GM21447 (cell line): Measurements from ENCODE around the gene SESTD1.
A peak's percentile ranks its signal among the peaks of the same experiment; 100 is the strongest.
"Not testable (repeated sequence)": the region's sequence is repeated elsewhere in the genome, so short reads cannot be mapped to it uniquely, and the experiment has no call there.

Experiments used
- ATAC-seq: cut with Tn5 transposase; IDR thresholded peaks from one replicate; pipeline ENCODE4 v1.9.1; 2021; ENCODE audit not compliant: unreplicated experiment

Gene SESTD1

GRCh38 chr2:179124282-179124681 is 140.3 kb downstream of the SESTD1 start:
- no peak for ATAC-seq

- no peak for ATAC-seq
These were observed 141.4 kb downstream of the SESTD1 start for GRCh38 chr2:179123272-179123662.

GRCh38 chr2:179107737-179108136 is 156.9 kb downstream of the SESTD1 start:
- ATAC-seq, result peak; percentile 57

- peak; percentile 81 for ATAC-seq
These were observed 157.8 kb downstream of the SESTD1 start for GRCh38 chr2:179106676-179107428.

GRCh38 chr2:179106342-179106675 is 158.3 kb downstream of the SESTD1 start:
- ATAC-seq, result no peak

- ATAC-seq, result no peak
These were observed 159.9 kb downstream of the SESTD1 start for GRCh38 chr2:179104736-179105135.

- ATAC-seq, result no peak
These were observed 166.4 kb downstream of the SESTD1 start for GRCh38 chr2:179098080-179098689.

- no peak for ATAC-seq
These were observed 167.5 kb downstream of the SESTD1 start for GRCh38 chr2:179097131-179097530.

- peak; percentile 98 for ATAC-seq
These were observed 168.5 kb downstream of the SESTD1 start for GRCh38 chr2:179096090-179096489.

GRCh38 chr2:179092912-179093311 is 171.7 kb downstream of the SESTD1 start:
- not testable (repeated sequence) for ATAC-seq

- ATAC-seq, result no peak
These were observed 181.9 kb downstream of the SESTD1 start for GRCh38 chr2:179082697-179083096.

GRCh38 chr2:179081954-179082353 is 182.7 kb downstream of the SESTD1 start:
- no peak for ATAC-seq

GRCh38 chr2:179072527-179072926 is 192.1 kb downstream of the SESTD1 start:
- no peak for ATAC-seq

GRCh38 chr2:179071810-179072355 is 192.7 kb downstream of the SESTD1 start:
- no peak for ATAC-seq

GRCh38 chr2:179070895-179071294 is 193.7 kb downstream of the SESTD1 start:
- no peak for ATAC-seq

GRCh38 chr2:179069685-179070084 is 194.9 kb downstream of the SESTD1 start:
- ATAC-seq, result no peak

- ATAC-seq, result no peak
These were observed 195.5 kb downstream of the SESTD1 start for GRCh38 chr2:179068991-179069643.

- ATAC-seq, result peak; percentile 79
These were observed 205.5 kb downstream of the SESTD1 start for GRCh38 chr2:179059026-179059700.

GRCh38 chr2:179057737-179058136 is 206.9 kb downstream of the SESTD1 start:
- no peak for ATAC-seq

- ATAC-seq, result not testable (repeated sequence)
These were observed 211.1 kb downstream of the SESTD1 start for GRCh38 chr2:179053568-179053967.
